C4-2B (cell line): ENCODE results near the gene CPAMD8.

Source experiments
- CTCF ChIP-seq: fragments of 450-650 bp; conservative IDR thresholded peaks from 2 replicates; pipeline ENCODE4 v1.5.1; 2017; ENCODE audit warnings: mild to moderate bottlenecking
- ZFX ChIP-seq: fragments of 450-650 bp; IDR thresholded peaks from 2 replicates; pipeline ENCODE4 v1.6.1; 2017

GRCh38 chr19:17005000-17005399, 21.6 kb downstream of the CPAMD8 start:
- no peak for TF ChIP-seq CTCF
- no peak for TF ChIP-seq ZFX
